NCI-H510A (cell line): ENCODE data around the gene KIF16B.
"Not testable (repeated sequence)": the region's sequence is repeated elsewhere in the genome, so short reads cannot be mapped to it uniquely, and the experiment has no call there.

Experiments
- DNase-seq: peaks from one replicate; lab custom pipeline; 2025; lab: John Stamatoyannopoulos, UW

The KIF16B gene

DNA sequence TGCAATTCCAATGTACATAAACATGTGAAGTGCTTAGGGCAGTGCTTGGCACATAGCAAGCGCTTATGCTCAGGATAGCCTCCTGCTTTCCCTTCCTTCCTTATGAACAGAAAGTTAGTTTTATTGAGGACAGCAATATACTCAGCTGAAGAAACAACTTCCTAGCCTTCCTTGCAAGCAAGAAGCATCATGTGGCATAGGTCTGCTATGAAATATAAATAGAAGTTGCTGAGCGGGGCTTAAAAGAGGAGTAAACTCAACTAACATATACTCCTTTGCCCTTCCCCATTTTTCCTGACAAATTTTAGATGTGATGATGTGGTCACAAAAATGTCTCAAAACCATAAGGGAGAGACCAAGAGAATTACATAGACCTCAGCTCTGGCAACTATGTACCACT lies 98.9 kb downstream of the KIF16B start:
- DNase-seq, result no peak

DNA sequence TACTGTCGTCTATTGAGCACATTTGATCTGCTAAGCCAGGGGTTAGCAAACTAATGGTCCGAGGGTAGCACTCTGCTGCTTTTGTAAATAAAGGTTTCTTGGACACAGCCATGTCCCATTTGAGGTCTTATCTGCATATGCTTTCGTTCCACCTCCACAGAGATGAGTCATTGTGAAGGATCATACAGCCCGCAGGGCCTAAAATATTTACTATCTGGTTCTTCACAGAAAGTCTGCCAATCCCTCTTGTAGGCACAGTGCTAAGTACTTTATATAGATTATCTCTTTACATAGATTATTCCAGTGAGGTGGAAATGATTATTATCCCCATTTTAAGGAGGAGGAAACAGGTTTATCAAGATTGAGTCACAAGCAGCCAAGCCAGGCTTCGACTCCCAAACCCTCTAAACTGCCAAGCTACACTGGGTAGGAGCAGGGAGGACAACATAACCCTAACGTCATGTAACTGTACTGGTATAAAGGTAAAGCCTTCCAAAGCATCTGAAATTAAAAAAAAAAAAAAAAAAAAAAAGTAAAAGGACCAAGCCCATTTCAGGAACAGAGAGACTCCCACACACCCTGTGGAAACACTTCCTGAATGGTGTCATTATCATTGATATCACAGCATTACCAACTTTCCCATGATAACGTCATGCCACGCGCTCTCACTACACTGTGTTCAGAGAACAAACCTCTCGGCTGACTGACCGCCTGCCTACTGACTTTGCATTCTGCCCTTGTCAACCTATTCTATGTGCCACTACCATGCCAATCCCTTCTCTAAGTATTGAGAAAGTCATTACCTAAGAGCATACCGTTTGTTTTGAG lies 101.0 kb downstream of the KIF16B start:
- no peak for DNase-seq

DNA sequence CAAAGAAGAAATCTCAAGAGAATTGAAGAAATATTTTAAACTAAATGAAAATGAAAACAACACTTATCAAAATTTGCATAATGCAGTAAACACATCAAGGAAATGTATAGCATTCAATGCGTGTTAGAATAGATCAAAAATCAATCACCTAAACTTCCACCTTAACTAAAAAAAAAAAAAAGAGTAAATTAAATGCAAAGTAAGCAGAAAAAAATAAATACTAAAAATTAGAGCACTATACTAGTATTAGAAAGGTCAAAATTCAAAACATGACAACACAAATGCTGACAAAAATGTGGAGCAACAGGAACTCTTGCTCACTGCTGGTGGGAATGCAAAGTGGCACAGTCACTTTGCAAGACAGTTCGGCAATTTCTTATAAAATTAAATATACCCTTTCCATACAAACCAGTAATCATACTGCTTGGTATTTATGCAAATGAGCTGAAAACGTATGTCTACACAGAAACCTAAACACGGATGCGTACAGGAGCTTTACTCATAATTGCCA lies 103.8 kb downstream of the KIF16B start:
- no peak for DNase-seq

DNA sequence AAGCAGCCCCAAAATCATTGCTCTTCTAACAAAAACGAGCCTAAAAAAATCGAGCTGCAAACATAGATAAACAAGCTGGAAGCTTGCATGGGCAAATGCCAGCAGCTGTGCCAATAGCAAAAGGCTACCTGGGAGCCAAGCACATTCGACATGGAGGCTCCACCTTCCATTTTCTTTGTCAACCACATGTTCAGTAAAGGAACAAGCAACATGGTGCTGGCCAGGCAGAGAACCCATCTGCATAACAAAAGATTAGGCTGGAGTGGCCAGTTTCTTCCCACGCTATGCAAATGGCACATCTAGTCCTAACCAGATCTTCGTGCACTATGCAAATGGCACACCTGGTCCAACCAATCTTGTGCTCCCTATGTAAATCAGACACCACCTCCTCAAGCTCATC lies 110.5 kb downstream of the KIF16B start:
- no peak for DNase-seq

DNA sequence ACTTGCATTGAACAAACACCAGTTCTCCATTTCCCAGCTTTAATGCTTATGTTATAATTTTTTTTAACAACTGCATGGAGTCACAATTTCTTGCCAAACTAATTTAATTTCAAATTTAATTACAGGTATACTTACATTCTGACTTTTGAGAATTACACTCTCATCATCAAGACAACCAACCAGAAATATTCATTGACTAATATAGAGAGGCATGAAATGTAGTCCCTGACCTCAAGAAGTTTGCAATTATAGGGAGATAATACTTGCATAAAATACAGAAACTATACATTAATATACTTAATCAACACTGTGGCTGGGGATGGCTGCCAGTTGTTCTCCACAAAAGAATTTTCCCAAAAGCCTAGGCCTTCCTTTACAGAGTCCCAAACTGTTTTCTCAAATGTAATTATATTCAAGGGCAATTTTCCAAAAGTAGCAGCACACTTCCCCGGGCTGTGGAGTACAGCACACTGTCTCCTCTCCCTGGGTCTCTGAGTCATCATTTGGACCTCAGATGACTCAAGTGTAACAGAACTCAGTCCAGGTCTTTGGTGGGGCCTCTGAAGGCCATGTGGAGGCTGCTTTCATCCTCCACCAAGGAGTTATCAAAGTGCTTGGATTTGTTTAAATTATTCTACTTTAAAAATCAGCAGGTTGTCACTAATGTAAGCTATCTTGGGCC lies 114.1 kb downstream of the KIF16B start:
- DNase-seq, result no peak

DNA sequence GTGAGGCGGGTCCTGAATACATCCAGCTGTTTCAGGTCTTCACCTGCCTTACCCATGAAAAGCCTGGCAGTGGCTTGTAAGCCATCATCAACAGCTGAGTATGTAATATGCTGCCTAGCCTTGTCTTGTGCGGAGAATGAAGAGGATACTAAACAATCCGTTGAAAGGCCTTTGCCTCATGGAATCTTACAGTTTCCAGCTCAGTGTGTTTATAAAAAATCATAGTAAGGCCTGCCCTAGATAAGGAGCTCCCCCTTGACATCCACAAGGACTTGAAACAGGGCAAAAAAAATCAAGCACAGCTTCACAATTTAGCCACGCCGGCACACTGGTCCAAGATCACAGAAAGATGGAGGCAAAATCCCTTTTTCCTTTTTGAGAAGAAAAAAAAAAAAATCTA lies 115.7 kb downstream of the KIF16B start:
- DNase-seq, result no peak

DNA sequence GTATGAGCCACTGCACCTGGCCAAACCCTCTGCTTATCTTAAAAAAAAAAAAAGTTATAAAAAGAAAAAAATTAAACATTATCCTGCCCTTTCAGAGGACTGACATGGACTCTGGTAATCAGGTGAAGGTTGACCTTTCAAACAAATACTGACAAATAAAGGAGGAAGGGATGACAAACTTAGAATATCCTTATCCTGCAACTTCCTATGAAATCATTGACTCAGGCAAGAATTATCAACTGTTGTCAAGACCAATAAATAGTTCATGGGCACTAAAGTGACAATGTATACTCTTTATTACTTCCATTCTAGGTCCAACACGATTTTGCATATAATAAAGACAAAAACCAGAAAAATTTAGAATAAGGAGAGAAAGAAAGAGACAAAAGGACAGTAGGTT lies 117.9 kb downstream of the KIF16B start:
- DNase-seq, result no peak

DNA sequence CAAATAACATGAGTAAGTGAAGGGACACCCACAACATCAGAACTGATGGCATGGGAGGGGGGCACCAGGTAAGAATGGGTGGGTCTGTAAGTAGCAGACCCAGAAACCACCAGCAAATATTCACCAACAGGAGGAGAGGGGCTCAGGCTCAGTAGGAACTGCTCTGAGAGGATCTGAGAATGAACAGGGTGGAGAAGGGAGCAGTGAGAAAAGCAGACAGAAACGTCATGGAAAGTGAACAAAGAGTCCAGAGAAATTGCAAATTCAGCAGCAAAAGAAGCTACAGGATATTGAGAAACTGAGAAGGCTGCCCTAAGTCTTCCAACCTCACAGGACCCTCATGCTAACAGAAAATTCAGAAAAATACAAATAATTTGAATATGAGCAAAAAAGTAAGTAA lies 121.3 kb downstream of the KIF16B start:
- DNase-seq, result no peak

DNA sequence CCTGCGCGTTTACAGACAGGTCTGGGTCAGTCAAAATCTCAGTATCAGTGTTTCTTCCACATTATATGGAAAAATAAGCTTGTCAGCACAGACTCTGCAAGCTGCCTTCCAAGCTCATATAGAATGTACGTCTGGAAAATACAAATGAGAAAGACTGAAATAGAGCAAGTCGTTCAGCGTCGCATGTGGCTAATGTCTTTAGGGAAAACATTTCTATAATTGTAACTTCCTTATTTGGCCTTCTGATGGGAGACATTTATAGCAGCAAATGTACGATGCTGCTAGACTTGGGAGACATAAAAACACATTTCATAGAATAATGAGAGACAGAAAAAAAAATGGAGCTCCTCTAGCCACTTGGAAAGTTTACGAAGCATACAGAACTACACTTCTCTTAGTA lies 122.2 kb downstream of the KIF16B start:
- DNase-seq, result no peak

DNA sequence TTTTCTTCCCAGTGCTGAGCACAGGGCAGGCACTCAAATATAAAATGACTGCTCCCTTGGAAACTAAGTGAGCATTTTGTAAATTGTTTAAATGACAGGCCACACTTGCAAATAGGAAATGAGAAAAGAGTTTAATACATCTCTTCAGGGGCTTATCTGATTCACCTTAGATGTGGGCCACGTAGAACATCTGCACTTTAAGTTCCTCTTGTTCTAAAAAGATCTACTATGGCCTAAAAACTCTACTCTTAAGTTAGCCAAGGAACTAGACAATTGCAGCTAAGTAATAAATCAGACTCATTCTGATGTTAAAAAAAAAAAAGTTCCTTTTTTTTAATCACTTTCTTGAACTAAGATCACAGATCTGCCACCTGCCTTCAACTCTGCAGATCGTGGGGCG lies 126.3 kb downstream of the KIF16B start:
- DNase-seq, result no peak

DNA sequence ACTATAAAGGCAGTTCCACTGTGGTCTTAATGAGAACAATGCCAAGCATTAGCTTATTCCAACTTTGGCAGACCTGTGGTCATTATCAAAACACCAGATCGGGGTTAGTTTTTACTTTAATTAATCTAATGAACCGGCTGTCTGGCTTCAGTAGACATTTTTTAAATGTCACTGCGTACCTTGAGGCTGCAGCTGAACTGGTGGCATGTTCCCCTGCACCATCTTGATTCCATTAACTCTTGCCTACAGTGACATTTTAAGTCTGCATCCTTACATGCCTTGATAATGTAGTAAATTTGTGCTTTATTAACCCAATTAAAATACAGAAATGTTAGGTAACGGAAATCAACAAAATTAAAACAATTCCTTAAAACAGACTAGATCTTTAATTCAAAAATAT lies 127.0 kb downstream of the KIF16B start:
- DNase-seq, result no peak

DNA sequence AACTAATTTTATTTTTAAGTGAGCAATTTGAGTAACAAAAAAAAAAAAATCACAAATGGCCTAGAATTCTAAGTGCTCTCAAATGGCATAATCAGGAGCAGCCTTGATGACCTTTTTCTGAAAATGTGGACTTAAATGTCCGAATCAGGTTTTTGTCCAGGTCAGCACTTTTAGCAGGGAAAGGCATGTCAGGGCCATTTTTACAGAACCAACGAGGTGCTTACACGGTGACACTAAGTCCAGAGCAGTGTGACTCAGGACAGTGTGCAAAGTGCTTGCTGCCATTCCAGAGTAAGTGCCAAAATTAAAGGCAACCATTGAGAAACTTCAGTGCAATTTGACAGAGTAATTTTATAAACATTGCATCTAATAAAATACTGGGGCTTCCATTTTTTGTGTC lies 127.8 kb downstream of the KIF16B start:
- DNase-seq, result no peak

DNA sequence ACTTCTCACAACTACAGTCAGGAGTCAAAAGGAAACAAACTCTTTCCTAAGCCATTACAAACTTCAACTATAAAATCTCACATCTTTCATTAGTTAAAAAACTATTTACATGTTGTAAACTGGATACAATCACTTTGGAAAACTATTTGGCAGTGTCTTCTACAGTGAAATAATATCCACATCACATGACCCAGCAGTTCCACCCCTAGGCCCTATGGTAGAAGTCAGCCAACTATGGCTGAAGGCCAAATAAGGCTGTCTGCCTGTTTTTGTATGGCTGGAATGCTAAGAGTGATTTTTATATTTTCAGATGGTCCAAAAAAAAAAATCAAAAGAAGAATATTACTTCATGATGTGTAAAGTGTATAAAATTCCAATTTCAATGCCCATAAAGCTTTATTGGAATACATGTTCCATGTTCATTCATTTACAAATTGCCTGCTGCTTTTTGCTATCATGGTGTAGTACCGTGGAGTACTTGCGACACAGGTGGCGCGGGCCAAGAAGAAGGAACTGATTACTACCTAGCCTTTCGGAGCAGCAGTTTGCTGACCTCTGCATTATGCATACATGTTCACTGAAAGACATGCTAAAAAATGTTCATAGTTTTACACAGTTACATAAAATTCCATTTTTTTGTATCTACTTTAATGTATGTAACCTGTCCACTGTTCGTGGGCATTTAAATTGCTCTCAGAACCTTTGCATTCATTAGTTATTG lies 129.0 kb downstream of the KIF16B start:
- no peak for DNase-seq

DNA sequence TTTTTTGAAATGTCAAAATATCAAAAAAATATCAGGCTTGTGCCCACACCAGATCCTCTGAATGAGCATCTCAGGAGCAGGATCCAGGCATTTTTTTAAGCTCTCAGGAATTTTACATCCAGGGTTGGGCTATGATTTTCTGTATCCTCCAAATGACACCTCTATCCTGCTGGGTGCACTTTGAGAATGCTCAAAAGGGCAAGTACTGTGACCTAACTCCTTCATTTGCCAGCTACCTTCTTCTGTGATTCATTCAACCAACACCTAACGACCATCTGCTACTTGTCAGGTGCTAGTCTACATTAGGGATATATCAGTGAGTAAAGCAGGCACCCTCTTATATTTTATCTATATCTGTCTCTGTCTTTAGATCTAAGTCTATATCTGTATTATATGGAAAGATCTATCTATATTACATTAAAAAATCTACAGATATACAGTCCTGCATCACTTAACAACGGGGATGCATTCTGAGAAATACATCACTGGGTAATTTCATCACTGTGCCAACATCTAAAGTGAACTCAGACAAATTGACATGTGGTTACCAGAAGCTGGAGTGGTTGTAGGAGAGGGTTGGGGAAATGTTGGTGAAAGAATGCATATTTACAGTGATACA lies 131.6 kb downstream of the KIF16B start:
- DNase-seq, result no peak

DNA sequence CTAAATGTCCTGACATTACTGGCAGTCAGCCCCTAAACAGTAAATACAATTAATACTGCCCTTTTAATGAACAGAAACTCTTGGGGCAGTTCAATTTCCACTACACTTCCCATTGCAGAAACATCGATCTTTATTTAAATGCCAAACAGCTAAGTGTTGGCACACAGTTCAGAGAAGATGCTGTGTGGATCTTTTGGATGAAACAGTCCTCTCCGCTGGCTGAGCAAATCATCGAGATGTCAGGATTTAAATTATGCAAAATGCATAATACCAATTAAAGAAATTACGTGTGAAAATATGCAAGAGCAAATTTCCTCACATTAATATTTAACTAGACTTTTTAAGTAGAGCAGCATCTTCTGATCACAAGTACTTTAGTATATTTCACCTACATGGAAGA lies 132.6 kb downstream of the KIF16B start:
- DNase-seq, result no peak

DNA sequence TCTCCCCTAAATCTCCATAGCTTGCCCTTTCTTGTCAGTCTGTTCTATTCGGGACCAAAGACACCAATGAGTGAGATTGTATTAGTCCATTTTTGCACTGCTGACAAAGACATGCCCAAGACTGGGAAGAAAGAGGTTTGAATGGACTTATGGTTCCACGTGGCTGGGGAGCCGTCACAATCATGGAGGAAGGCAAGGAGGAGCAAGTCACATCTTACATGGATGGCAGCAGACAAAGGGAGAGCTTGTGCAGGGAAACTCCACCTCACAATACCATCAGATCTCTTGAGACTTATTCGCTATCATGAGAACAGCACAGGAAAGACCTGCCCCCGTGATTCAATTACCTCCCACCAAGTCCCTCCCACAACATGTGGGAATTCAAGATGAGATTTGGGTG lies 133.7 kb downstream of the KIF16B start:
- DNase-seq, result not testable (repeated sequence)

DNA sequence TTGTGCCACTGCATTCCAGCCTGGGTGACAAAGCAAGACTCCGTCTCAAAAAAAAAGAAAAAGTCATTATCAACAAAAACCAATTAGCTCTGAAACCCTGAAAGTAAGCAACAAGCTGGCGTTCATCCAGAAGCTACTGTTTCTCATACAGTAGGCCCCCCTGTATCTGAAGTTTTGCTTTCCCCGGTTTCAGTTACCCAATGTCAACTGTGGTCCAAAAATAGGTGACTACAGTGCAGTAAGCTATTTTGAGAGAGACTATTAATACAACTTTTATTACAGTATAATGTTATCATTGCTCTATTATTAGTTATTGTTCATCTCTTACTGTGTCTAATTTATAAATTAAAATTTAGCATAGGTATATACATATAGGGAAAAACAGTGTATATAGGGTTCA lies 135.1 kb downstream of the KIF16B start:
- no peak for DNase-seq

DNA sequence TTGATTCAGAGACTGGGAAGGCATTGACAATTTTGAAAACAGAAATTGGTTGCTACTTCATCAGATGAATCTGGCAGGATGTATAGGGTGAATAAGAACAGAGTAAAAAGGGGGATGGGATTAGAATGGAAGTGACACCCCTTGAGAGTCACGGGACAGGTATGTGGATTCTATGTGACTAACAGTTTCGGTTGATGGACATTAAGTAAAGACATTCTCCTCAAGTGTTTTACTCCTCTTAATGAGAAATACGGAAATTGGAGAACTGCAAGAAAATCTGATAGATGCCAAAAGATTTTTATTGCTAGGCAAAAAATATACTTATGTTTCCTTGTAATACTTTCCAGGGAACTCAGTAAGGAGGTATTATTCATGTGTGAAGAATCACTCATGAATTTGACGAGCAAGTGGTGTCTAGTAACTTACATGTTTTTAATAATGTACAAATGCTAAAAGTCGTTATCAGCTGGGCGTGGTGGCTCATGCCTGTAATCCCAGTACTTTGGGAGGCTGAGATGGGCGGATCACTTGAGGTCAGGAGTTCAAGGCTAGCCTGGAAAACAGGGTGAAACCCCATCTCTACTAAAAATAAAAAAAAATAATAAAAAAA lies 135.8 kb downstream of the KIF16B start:
- DNase-seq, result no peak

DNA sequence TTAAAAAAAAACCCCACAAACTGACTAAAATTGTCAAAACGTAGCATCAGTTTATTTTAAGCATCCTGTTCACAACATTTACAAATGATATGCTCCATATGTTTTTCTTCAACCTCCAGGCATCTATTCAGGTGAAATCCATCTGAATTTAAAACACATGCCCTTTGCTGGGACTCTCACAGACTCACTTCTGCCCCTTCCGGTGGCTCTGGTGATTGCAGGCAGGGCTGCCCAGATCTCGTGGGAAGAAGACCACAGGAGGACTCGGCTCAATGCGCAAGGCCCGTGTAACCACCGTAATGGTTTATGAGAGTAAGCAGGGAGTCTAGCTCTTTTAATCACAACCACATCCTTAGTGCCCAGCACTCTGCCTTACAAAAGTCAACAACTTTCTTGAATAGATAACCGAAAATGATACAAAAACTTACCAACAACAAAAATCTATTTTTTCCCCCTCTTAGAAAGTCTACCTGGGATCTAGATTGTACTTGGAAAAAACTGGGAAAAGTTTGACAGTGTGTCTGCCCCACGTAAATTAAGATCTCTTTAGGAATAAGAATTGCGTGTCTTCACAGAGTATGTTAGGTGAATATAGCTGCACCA lies 139.1 kb downstream of the KIF16B start:
- no peak for DNase-seq

DNA sequence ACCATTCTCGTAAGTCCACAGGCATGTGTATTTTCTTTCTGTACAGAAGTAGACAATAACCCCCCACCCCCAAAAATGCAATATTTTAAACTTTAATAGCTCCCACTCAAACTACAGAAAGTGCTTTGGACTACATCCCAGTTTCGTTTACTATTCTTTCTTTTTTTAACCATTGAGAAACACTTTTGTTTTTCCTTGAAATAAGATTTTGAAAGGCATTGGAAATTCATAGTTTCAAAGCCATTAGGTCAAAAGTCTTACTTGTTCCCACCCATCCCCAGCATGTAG lies 140.0 kb downstream of the KIF16B start:
- no peak for DNase-seq

DNA sequence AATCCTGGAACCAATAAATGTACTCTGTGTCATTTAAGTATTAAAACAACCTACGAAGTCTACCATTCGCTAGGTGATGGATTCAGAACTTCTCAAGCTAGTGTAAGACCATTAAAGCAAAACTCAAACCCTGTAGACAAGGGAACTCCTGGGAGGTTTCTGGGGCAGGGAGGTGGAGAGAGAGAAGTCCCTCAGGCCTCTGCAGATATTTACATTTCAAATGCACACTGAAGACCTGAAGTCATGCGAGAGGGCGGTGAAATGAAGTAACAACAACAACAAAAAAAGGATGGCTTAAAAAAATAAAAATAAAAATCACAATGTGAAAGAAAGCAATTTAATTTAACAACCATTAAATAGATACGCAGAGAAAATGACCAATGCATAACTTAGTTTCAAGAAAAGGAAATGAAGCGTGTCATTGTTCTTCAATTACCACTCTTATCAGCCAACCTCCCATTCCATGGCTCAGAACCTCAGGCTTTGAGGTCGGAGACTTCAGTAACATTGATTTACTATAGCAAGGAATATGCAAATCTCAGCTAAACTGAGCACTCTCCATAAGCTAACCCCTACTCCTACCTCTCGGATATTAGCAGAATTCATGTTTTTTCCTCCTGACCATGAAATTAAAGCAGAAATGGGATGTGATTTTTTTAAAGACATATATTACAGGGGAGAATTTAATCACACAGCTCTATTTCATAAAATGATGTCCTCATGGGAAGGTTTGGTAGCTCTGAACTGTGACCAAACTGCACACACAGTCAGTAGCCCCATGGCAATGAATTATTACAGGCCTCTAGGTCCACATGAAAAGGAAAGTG lies 140.6 kb downstream of the KIF16B start:
- no peak for DNase-seq
